ENCODE results near the gene CLEC5A.

DNA sequence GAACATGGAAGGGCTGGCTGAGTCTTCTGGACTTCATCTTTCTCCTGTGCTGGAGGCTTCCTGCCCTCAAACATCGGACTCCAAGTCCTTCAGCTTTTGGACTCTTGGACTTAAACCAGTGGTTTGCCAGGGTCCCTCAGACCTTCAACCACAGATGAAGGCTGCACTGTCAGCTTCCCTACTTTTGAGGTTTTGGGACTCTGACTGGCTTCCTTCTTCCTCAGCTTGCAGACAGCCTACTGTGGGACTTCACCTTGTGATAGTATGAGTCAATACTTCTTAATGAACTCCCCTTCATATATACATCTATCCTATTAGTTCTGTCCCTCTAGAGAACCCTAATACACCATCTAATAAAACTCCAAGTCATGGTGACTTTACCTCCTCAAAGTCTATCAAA, 4.0 kb upstream of the CLEC5A start:
- TF ChIP-seq, protein P1, sequence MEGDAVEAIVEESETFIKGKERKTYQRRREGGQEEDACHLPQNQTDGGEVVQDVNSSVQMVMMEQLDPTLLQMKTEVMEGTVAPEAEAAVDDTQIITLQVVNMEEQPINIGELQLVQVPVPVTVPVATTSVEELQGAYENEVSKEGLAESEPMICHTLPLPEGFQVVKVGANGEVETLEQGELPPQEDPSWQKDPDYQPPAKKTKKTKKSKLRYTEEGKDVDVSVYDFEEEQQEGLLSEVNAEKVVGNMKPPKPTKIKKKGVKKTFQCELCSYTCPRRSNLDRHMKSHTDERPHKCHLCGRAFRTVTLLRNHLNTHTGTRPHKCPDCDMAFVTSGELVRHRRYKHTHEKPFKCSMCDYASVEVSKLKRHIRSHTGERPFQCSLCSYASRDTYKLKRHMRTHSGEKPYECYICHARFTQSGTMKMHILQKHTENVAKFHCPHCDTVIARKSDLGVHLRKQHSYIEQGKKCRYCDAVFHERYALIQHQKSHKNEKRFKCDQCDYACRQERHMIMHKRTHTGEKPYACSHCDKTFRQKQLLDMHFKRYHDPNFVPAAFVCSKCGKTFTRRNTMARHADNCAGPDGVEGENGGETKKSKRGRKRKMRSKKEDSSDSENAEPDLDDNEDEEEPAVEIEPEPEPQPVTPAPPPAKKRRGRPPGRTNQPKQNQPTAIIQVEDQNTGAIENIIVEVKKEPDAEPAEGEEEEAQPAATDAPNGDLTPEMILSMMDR (IDR thresholded peaks at IDR 0.05) = no peak
- TF ChIP-seq POLR2AphosphoS5 (IDR thresholded peaks at IDR 0.05; ENCODE audit: low read depth, low read length) = no peak
